GM10266 (cell line): Measurements from ENCODE around the gene RPA3.

Experiments used
- DNase-seq: peaks from one replicate; pipeline ENCODE4 v3.0.0; 2012; ENCODE audit errors: extremely low spot score
- CTCF ChIP-seq: IDR thresholded peaks from 2 replicates; pipeline ENCODE4 v1.5.1; 2012; ENCODE audit warnings: mild to moderate bottlenecking, low read depth; ENCODE audit not compliant: control insufficient read depth, insufficient read depth; ENCODE audit errors: missing control alignments

RPA3 gene

GRCh38 chr7:7620236-7620635, 98.2 kb downstream of the RPA3 start:
- no peak for TF ChIP-seq CTCF
- DNase-seq, result no peak

GRCh38 chr7:7618410-7618809, 100.0 kb downstream of the RPA3 start:
- no peak for DNase-seq
- no peak for TF ChIP-seq CTCF

- no peak for DNase-seq
- no peak for TF ChIP-seq CTCF
These were observed 100.9 kb downstream of the RPA3 start for GRCh38 chr7:7617550-7617949.

- no peak for DNase-seq
- TF ChIP-seq CTCF, result no peak
These were observed 104.2 kb downstream of the RPA3 start for GRCh38 chr7:7614018-7614741.

GRCh38 chr7:7613210-7613609, 105.2 kb downstream of the RPA3 start:
- no peak for TF ChIP-seq CTCF
- DNase-seq, result no peak

- no peak for TF ChIP-seq CTCF
- no peak for DNase-seq
These were observed 105.9 kb downstream of the RPA3 start for GRCh38 chr7:7612519-7612918.

- TF ChIP-seq CTCF, result no peak
- DNase-seq, result no peak
These were observed 109.1 kb downstream of the RPA3 start for GRCh38 chr7:7609330-7609729.
